Activated CD4-positive, alpha-beta T cell treated with anti-CD3 and anti-CD28 coated beads, Interleukin-2, Interleukin-4, amounts not matched to agents 100 ng/mL and 50 ng/mL, durations not matched to agents 16 hours and 8 hours (primary cell): Measurements from ENCODE around the gene PLAU.
"Not testable (repeated sequence)": the region's sequence is repeated elsewhere in the genome, so short reads cannot be mapped to it uniquely, and the experiment has no call there.

Experiments used
- DNase-seq: peaks from one replicate; pipeline ENCODE4 v3.0.0-alpha.2; 2020; ENCODE audit warnings: low spot score

PLAU gene

DNA sequence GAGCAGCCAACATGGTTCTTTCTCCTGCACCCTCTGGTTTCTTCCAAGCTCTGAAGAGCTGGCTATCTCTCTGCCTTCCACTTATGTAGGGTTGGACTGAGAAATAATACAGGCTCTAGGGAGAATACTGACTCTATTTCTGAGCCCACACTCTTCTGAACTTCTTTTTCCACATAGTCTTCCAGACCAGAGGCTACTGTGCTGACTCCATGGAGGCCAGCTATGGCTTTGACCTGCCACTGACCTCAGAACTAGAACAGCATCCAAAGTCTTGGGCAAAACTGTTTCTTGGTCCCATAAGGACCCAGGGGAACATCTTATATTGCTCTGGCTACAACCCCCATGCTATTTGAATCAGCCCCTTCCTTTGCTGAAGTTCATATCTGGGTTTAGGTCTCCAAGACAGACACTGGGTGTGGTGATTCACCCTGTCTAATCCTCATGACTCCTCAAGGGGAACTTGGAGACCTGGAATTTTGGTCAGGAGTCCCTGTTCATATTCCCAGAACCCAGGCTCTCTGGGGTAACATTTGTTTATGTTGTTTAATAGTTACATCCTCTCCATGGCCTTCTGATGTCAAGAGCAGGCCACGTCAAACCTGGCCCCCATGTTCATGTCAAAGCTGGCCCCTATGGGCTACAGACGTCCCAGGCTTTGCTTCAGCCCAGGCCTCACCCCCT lies 12.1 kb upstream of the PLAU start:
- DNase-seq = no peak

DNA sequence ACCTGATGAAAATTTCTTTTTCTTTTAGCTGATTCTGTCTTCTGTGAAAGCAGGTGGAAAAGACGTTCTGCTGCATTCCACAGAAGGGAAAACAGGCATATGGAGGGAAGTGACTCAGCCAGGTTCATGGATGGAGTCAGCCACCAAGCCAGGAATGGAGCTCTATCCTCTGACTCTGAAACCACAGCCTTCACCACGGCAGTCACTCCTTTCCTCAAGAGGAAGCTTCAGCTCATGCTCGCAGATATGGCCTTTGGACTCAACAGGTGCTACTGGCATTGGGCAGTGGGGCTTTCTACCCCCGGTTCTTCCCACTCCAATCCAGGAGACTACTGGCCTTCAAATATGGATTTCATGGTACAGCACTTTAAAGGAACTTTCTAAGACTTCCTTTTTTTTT lies 11.5 kb upstream of the PLAU start:
- DNase-seq = no peak

DNA sequence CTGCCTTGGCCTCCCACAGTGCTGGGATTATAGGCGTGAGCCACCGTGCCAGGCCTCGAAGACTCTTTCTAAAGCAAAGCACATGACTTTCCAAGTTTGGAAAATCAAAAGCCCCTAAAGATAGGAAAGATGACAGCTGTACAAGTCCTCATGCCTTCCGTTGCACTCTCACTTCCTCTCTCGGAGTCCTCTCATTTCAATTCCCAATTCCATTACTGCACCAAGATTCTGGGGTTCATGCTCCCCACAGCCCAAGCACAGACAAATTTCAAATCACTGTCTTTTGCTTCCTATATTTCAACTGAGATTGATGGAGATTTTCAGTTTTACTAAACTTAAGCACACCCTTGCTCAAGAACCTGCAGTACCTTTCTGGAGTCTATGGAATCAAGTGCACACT lies 10.9 kb upstream of the PLAU start:
- DNase-seq = no peak

DNA sequence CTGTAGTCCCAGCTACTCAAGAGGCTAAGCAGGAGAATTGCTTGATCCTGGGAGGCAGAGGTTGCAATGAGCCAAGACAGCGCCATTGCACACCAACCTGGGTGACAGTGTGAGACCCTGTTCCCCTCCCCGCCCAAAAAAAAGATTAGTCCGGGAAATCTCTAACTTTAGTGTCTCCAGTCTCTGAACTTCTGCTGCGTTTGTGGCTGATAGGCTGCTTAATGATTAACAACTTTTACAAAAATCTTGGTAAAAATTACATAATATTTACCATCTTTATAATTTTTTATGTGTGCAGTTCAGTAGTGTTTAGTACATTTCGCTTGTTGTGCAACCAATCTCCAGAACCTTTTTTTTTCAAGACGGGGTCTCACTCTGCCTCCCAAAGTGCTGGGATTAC lies 9.7 kb upstream of the PLAU start:
- DNase-seq = no peak

- no peak for DNase-seq
Observed at GRCh38 chr10:73902351-73902750, 8.6 kb upstream of the PLAU start.

DNA sequence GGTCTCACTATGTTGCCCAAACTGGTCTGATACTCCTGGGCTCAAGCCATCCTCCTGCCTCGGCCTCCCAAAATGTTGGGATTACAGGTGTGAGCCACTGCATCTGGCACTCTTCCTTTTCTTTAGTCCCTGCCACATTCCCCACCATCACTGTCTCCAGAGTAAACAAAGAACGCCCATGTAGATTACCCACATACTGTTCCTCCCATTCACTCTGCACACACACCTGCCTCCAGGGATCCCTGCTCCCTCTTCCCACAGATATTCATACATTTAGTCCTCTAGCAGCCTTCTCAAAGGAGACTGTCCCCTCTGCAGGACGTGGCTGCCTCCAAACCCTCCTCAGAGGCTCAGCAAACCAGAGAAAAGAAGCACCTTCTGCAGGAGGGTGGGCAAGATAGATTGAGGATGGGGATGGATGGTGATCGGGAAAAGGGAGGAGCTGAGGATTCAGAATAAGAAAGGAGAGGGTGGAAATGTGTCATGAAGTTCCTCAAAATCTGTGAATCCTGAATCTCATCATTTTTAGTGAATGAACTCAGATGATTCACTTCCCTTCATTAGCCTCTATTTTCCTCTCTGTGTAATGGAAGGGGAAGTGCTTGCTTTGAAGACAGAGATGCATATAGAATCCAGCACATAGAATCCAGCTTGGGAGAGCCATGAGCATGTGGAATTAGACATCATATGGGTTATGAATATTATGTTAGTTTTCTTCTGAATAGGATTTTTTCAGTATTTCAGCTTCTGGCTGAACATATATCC lies 5.5 kb upstream of the PLAU start:
- DNase-seq = no peak

- DNase-seq = no peak
Observed at GRCh38 chr10:73906524-73907447, 4.1 kb upstream of the PLAU start.

GRCh38 chr10:73907841-73908517 lies 3.0 kb upstream of the PLAU start:
- DNase-seq = no peak

- peak; percentile 89 for DNase-seq
Observed at GRCh38 chr10:73908853-73909539, 1.9 kb upstream of the PLAU start.

GRCh38 chr10:73909540-73910115 lies 1.3 kb upstream of the PLAU start:
- DNase-seq = no peak

- no peak for DNase-seq
Observed at GRCh38 chr10:73910401-73910763, 550 bp upstream of the PLAU start.

DNA sequence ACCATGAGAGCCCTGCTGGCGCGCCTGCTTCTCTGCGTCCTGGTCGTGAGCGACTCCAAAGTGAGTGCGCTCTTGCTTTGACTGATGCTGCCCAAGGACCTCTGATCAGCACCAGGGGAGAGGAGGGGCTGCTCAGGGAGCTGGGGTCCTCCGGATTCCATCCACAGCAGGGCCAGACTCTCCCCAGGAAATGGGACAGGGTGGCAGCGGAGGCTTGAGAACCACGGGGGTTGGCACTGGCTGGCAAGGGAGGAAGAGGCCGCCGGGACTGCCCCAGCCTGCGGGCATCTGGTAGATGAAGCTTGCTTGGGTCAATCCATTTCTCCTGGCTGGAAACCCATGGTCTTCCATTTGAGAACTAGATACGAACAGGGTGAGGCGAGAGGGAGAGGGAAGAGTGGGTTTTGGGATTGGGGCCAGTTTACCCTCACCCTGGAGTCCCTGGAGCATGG lies 647 bp downstream of the PLAU start:
- DNase-seq = no peak

- no peak for DNase-seq
Observed at GRCh38 chr10:73914036-73914435, 3.1 kb downstream of the PLAU start.

GRCh38 chr10:73915206-73915851 lies 4.4 kb downstream of the PLAU start:
- DNase-seq = no peak

DNA sequence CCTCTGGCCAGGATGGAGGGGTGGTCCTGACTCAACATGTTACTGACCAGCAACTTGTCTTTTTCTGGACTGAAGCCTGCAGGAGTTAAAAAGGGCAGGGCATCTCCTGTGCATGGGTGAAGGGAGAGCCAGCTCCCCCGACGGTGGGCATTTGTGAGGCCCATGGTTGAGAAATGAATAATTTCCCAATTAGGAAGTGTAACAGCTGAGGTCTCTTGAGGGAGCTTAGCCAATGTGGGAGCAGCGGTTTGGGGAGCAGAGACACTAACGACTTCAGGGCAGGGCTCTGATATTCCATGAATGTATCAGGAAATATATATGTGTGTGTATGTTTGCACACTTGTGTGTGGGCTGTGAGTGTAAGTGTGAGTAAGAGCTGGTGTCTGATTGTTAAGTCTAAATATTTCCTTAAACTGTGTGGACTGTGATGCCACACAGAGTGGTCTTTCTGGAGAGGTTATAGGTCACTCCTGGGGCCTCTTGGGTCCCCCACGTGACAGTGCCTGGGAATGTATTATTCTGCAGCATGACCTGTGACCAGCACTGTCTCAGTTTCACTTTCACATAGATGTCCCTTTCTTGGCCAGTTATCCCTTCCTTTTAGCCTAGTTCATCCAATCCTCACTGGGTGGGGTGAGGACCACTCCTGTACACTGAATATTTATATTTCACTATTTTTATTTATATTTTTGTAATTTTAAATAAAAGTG lies 6.0 kb downstream of the PLAU start:
- no peak for DNase-seq

GRCh38 chr10:73917566-73918305 lies 6.8 kb downstream of the PLAU start:
- DNase-seq = no peak

DNA sequence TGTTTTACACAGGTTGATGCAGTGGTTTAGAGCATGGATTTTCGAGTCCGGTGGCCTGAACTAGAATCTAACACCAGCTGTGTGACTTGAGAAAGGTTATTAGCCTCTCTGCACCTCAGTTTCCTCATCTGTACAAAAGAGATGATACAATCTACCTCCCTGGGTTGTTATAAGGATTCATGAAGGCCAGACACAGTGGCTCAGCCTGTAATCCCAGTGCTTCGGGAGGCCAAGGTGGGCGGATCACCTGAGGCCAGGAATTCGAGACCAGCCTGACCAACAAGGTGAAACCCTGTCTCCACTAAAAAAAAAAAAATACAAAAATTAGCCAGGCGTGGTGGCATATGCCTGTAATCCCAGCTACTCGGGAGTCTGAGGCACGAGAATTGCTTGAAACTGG lies 8.5 kb downstream of the PLAU start:
- DNase-seq = not testable (repeated sequence)

GRCh38 chr10:73920089-73920488 lies 9.2 kb downstream of the PLAU start:
- DNase-seq = no peak
